ENCODE data around the gene NUBPL. TPM values are rescaled to one million over a fixed set of nuclear protein-coding genes. Genes with fewer than 3 reads are reported as not detected.

Gene NUBPL
- polyA plus RNA-seq, 1 donor (not counting 4 experiments of a cell fraction or from before 2014, with no cell fraction given), result 18.8 TPM

DNA sequence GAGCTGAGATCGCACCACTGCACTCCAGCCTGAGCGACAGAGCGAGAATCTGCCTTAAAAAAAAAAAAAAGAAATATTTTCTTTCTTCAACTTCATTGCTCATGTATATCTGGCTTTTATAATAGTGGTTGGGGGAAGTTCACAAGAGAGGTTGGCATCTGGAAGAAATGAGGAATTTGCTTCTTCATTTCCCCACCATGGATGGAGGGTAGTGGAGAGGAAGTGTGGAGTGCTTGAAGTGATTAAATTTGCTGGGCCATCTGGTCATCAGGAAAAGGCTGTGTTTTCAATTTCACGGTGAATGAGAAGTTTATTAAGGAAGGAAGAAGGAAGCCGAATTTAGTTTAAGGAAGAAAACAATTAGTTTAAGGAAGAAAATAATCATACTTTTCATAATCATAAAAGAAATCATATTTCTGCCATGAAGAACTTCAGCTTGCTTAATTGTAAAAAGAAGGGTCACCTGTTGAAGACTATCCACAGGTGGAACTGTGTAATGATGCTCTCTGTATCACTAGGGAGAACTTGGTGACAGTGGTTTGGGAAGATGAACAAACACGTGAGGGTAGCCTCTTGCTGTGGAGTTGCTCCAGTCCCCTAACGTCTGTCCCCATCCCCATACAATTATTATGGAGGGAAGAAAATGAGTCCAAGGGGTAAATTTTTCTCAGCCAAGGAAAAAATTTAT, 318.6 kb downstream of the NUBPL start:
- H2AFZ ChIP-seq (ENCODE audit: control insufficient read depth, low read length), result no peak overlapping the region
- H3K9ac ChIP-seq (ENCODE audit: control insufficient read depth, extremely low read depth, insufficient read depth, low read length), result no peak overlapping the region
- dilution Hi-C loops (cut with MboI; ENCODE audit: extremely low pct_ligation_motif_present, low sequenced_read_pairs), result no loop called here
- no peaks in the 10 kb centered on the region for H3K79me2 ChIP-seq (ENCODE audit: control insufficient read depth, insufficient read depth, low read length)
- FAIRE-seq, result no peak
- TF ChIP-seq EZH2 (IDR thresholded peaks at IDR 0.05; ENCODE audit: low read length), result no peak
- TF ChIP-seq, protein P1, sequence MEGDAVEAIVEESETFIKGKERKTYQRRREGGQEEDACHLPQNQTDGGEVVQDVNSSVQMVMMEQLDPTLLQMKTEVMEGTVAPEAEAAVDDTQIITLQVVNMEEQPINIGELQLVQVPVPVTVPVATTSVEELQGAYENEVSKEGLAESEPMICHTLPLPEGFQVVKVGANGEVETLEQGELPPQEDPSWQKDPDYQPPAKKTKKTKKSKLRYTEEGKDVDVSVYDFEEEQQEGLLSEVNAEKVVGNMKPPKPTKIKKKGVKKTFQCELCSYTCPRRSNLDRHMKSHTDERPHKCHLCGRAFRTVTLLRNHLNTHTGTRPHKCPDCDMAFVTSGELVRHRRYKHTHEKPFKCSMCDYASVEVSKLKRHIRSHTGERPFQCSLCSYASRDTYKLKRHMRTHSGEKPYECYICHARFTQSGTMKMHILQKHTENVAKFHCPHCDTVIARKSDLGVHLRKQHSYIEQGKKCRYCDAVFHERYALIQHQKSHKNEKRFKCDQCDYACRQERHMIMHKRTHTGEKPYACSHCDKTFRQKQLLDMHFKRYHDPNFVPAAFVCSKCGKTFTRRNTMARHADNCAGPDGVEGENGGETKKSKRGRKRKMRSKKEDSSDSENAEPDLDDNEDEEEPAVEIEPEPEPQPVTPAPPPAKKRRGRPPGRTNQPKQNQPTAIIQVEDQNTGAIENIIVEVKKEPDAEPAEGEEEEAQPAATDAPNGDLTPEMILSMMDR (optimal IDR thresholded peaks at IDR 0.05 in 1 of 3, IDR thresholded peaks at IDR 0.05 in 1 of 3, conservative IDR thresholded peaks at IDR 0.05 in 1 of 3; ENCODE audit: extremely low read depth in 1 of 3, insufficient read depth in 2 of 3, low read length in 3 of 3), result no peak
- DNase-seq (ENCODE audit: low read depth, low spot score), result no peak
- no peak overlapping the region for H3K27ac ChIP-seq (ENCODE audit: control insufficient read depth, insufficient read depth, low read length)
- no peaks in the 10 kb centered on the region for H4K20me1 ChIP-seq (ENCODE audit: control insufficient read depth, extremely low read depth, insufficient read depth, low read length)
- no peaks in the 10 kb centered on the region for H3K9me1 ChIP-seq (ENCODE audit: control insufficient read depth, extremely low read depth, insufficient read depth, low read length)
- H3K4me3 ChIP-seq (ENCODE audit: control insufficient read depth in 2 of 3, extremely low read depth in 1 of 3, insufficient read depth in 2 of 3, low read depth in 1 of 3, low read length in 3 of 3), result no peak overlapping the region
- no peak overlapping the region for H3K4me2 ChIP-seq (ENCODE audit: control insufficient read depth, extremely low read depth, insufficient read depth, low read depth, low read length)
- H3K9me3 ChIP-seq (ENCODE audit: control insufficient read depth, low read depth, low read length), result no peaks in the 10 kb centered on the region
- H3K4me1 ChIP-seq (ENCODE audit: control insufficient read depth, extremely low read depth, insufficient read depth, low read length), result peaks cover 44% of the 10 kb centered on the region
- H3K36me3 ChIP-seq (ENCODE audit: control insufficient read depth in 2 of 2, extremely low read depth in 1 of 2, insufficient read depth in 2 of 2, low read length in 2 of 2), result no peaks in the 10 kb centered on the region
- no peaks in the 10 kb centered on the region for H3K27me3 ChIP-seq (ENCODE audit: control insufficient read depth, extremely low read depth, insufficient read depth, low read length)

DNA sequence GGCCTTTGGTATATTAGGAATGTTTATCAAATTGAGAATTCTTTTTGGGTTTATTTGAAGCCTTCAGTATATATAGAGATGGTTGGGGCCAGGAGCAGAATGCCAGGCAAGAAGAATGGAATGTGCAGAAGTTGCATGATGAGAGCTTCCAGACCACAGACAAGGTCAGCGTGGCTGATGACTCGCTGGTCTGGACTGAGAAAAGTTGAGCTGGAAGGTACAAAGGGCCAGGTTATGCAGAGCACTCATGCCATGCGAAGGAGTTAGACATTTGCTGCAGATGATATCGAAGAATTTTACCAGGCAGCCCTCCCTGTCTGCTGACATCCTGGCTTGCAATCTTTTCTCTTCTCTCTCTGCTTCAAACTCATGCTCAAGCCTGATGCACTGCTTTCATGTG, 319.7 kb downstream of the NUBPL start:
- Histone ChIP-seq H3K36me3 (ENCODE audit: control insufficient read depth in 2 of 2, extremely low read depth in 1 of 2, insufficient read depth in 2 of 2, low read length in 2 of 2) (no peaks in the 10 kb centered on the region), H3K9ac (ENCODE audit: control insufficient read depth, extremely low read depth, insufficient read depth, low read length) (no peak overlapping the region), H4K20me1 (ENCODE audit: control insufficient read depth, extremely low read depth, insufficient read depth, low read length) (no peaks in the 10 kb centered on the region), H3K79me2 (ENCODE audit: control insufficient read depth, insufficient read depth, low read length) (no peaks in the 10 kb centered on the region), H3K4me1 (ENCODE audit: control insufficient read depth, extremely low read depth, insufficient read depth, low read length) (peaks cover 50% of the 10 kb centered on the region), H3K27me3 (ENCODE audit: control insufficient read depth, extremely low read depth, insufficient read depth, low read length) (no peaks in the 10 kb centered on the region), H2AFZ (ENCODE audit: control insufficient read depth, low read length) (no peak overlapping the region), H3K27ac (ENCODE audit: control insufficient read depth, insufficient read depth, low read length) (peak overlapping the region; percentile 15), H3K4me3 (ENCODE audit: control insufficient read depth in 2 of 3, extremely low read depth in 1 of 3, insufficient read depth in 2 of 3, low read depth in 1 of 3, low read length in 3 of 3) (no peak overlapping the region), H3K4me2 (ENCODE audit: control insufficient read depth, extremely low read depth, insufficient read depth, low read depth, low read length) (peak overlapping the region; percentile 50), H3K9me3 (ENCODE audit: control insufficient read depth, low read depth, low read length) (no peaks in the 10 kb centered on the region), H3K9me1 (ENCODE audit: control insufficient read depth, extremely low read depth, insufficient read depth, low read length) (no peaks in the 10 kb centered on the region)
- DNase-seq (ENCODE audit: low read depth, low spot score), result no peak
- TF ChIP-seq, protein P1 (optimal IDR thresholded peaks at IDR 0.05 in 1 of 3, IDR thresholded peaks at IDR 0.05 in 1 of 3, conservative IDR thresholded peaks at IDR 0.05 in 1 of 3; ENCODE audit: extremely low read depth in 1 of 3, insufficient read depth in 2 of 3, low read length in 3 of 3), result no peak
- no peak for TF ChIP-seq EZH2 (IDR thresholded peaks at IDR 0.05; ENCODE audit: low read length)
- dilution Hi-C loops (cut with MboI; ENCODE audit: extremely low pct_ligation_motif_present, low sequenced_read_pairs), result no loop called here
- FAIRE-seq, result peak; percentile 92
